GM19452 (cell line): ENCODE measurements around the gene PIGO.

ENCODE experiments used
- ATAC-seq: cut with Tn5 transposase; IDR thresholded peaks from one replicate; pipeline ENCODE4 v1.9.1; 2021; ENCODE audit not compliant: unreplicated experiment

PIGO gene

GRCh38 chr9:35096035-35096849 lies at the start of gene PIGO:
Gene PIGO (minus strand): TSS chr9:35096591. CDS start chr9:35095565, 1,026 bp downstream.
- ATAC-seq: peak; percentile 87

GRCh38 chr9:35142037-35142436 lies 45.6 kb upstream of the PIGO start:
- ATAC-seq: no peak

GRCh38 chr9:35140093-35140492 lies 43.7 kb upstream of the PIGO start:
- ATAC-seq: no peak

- no peak for ATAC-seq
Observed at GRCh38 chr9:35136866-35137265, 40.5 kb upstream of the PIGO start.

- no peak for ATAC-seq
Observed at GRCh38 chr9:35135988-35136387, 39.6 kb upstream of the PIGO start.

GRCh38 chr9:35134920-35135319 lies 38.5 kb upstream of the PIGO start:
- no peak for ATAC-seq

- ATAC-seq: peak; percentile 40
Observed at GRCh38 chr9:35116898-35117551, 20.6 kb upstream of the PIGO start.

- peak; percentile 8 for ATAC-seq
Observed at GRCh38 chr9:35116539-35116897, 20.1 kb upstream of the PIGO start.

GRCh38 chr9:35115680-35116538 lies 19.5 kb upstream of the PIGO start, which contains the start of gene ATOSB:
Gene ATOSB (minus strand): TSS chr9:35115862. CDS start chr9:35108274, 7,588 bp downstream.
- peak; percentile 56 for ATAC-seq

- no peak for ATAC-seq
Observed at GRCh38 chr9:35114840-35115628, 18.6 kb upstream of the PIGO start.

- no peak for ATAC-seq
Observed at GRCh38 chr9:35114113-35114839, 17.9 kb upstream of the PIGO start.

GRCh38 chr9:35112257-35113020 lies 16.0 kb upstream of the PIGO start:
- no peak for ATAC-seq

GRCh38 chr9:35111001-35111933 lies 14.9 kb upstream of the PIGO start:
- peak; percentile 66 for ATAC-seq

GRCh38 chr9:35110327-35110761 lies 14.0 kb upstream of the PIGO start:
- no peak for ATAC-seq

GRCh38 chr9:35108946-35109575 lies 12.7 kb upstream of the PIGO start:
- no peak for ATAC-seq

- no peak for ATAC-seq
Observed at GRCh38 chr9:35108461-35108860, 12.1 kb upstream of the PIGO start.
